Hindlimb muscle (tissue), 1 donor: ENCODE data around the gene SAMD9. TPM values are rescaled to one million over a fixed set of nuclear protein-coding genes. Genes with fewer than 3 reads are reported as not detected.
"Not testable (repeated sequence)": the region's sequence is repeated elsewhere in the genome, so short reads cannot be mapped to it uniquely, and the experiment has no call there.

Experiments used
- DNase-seq: peaks from one replicate; pipeline ENCODE4 v3.0.0-alpha.2; 2013
- polyA plus RNA-seq: library from polyadenylated mRNA; unstranded; fragments of 120-200 nt; gene quantifications from one replicate; pipeline ENCODE4 v1.2.1, GENCODE V29; 2013; ENCODE audit not compliant: insufficient read length

The SAMD9 gene
- polyA plus RNA-seq, 1 donor: 2.9 TPM

DNA sequence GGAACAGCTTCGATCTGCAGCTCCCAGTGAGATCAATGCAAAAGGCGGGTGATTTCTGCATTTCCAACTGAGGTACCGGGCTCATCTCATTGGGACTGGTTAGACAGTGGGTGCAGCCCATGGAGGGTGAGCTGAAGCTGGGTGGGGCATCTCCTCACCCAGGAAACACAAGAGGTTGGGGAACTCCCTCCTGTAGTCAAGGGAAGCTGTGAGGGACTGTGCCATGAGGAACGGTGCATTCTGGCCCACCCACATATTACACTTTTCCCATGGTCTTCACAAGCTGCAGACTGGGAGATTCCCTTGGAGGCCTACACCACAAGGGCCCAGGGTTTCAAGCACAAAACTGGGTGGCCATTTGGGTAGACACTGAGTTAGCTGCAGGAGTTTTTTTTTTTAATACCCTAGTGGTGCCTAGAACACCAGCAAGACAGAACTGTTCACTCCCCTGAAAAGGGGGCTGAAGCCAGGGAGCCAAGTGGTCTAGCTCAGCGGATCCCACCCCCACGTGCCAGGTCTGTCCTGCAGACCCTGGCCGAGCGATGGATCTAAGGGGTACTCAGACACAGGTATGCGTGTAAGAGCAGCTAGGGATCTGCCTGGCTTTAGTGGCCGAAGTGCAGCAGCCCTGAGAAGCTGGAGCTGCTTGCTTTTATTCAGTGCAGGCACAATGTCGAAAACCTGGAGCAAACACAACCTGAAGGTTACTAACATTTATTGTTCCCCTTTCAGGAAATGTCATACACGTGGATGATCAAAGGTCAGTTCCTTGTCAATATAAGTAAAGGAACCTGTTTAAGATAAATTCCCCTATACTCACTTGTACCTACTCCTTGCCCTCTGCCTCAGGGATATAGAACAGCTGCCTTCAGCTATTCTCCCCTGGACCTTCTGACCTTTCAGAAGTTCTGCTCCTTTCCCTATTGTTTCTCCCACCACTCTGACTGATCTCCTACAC, 3.1 kb upstream of the SAMD9 start:
- DNase-seq: no peak

DNA sequence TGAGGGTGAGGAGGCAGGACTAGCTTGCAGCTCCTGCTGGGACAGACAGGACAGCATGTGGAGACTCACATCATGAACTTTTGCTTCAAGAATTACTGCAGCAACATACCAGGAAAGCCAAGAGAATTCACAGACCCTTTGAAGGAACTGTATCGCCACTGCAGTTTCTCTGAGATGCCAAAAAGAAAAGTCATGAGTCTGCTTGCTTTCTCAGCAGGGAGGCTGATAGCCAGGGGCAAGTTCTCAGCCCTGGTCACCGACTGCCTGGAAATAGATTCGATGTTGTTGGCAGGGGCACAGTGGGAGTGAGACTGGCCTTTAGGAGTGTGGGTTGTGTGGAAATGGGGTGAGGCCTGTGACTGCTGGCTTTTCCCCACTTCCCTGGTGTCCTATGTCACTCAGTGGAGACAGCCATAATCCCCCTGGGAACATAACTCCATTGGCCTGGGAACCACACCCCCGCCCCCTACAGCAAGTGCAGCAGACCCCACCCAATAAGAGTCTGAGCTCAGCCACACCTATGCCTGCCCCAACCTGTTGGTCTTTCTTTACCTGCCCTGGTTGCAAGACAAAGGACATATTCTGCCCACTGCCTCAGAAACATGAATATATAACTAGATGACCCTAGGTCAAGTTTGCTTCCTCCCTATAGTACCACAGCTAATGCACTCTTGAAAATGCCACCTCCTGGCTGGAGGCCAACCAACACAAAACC, 1.6 kb upstream of the SAMD9 start:
- no peak for DNase-seq

DNA sequence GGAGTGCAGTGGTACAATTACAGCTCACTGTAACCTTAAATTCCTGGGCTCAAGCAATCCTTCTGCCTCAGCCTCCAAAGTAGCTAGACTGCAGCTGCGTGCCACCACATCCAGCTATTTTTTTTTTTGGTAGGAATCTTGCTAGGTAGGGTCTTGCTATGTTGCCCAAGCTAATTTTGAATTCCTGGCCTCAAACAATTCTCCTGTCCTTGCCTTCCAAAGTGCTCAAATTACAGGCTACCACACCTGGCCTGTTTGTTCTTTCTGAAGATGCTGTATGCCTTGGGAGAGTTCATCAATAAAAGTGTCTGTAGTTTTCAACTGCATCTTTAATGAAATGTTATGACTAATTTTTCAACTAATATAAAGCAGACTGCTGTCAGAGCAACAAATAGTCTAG, 452 bp downstream of the SAMD9 start:
- DNase-seq: peak; percentile 8

DNA sequence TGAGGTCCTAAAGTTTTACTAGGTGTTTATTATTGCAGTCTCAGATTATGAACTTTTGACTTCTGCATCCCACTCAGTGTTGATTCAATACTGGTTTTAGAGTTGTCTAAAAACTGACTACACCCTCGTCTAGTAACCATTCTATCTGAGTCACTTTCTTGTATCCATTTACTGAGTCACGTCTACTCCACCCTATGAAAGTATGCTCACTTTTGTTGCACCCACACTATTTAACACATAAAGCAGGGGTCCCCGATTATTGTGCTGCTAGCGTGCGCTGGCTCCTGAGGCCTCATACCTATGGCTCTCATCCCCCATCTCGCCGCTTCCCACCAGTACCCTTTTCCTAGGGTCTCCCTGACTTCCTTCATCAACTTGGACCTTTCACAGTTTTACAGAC, 2.0 kb downstream of the SAMD9 start:
- DNase-seq: no peak

DNA sequence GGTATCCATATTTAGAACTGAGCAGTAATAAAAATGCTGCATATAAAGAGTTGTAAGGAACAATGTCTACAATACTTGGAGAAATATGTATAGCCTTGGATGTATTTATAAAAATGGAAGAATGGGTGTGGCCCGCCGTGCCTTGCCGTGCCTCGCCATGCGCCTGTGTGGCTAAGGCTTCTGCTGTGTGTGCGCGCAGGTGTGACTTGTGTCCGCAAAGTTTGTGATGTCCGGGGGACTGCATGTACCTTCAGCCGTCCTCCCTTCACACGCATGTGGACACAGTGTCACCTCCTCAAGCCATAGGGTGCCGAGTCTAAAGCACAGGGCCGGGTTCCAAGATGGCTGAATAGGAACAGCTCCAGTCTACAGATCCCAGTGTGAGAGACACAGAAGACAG, 9.8 kb downstream of the SAMD9 start:
- no peak for DNase-seq

DNA sequence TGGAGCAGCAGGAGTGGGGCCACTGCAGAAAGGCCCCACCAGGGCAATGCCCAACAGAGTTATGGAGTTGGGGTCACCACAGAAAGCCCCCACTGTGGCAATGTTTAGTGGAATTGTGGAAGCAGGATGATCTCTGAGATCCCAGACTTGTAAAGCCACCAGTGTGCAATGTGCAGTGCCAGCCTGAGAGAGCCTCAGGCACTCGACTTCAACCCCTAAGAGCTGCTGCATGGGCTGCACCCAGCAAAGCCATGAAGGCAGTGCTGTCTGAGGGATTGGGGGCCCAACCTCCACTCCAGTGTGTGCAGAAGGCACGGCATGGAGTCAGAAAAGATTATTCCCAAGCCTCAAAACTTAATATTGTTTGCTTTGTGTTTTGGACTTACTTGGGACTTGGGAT, 20.4 kb downstream of the SAMD9 start:
- no peak for DNase-seq

DNA sequence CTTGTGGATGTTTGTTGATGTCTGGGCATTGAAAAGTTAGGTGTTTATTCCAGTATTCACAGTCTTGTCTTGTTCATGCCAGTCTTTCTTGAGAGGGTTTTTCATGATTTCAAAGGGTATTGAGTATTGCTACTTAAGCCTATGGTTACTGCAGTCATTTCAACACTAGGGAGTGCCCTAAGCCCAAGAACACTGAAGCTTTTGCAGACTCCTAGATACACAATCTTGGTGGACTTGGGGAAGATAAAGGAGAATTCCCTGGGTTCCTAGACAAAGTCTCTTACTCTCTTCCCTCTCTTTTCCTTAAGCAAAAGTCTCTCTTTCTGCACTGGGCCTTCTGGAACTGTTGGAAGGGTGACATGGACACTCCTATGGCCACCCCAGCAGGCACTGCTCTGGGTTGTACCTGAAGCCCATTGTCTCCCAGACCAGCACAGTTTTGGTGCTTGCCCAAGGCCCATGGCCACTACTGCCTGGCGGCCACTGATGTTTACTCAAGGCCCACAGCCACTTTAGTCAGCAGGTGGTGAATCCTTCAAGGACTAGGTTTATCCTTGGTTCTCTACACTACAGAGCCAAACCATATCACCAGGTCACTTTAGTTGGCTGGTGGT, 24.9 kb downstream of the SAMD9 start:
- DNase-seq: no peak

DNA sequence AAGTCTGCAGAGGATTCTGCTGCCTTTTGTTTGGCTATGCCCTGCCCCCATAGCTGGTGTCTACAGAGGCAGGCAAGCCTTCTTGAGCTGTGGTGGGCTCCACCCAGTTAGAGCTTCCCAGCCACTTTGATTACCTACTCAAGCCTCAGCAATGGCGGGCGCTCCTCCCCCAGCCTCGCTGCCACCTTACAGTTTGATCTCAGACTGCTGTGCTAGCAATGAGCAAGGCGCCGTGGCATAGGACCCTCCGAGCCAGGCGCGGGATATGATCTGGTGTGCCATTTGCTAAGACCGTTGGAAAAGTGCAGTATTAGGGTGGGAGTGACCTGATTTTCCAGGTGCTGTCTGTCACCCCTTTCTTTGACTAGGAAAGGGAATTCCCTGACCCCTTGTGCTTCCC, 44.4 kb downstream of the SAMD9 start:
- DNase-seq: not testable (repeated sequence)

DNA sequence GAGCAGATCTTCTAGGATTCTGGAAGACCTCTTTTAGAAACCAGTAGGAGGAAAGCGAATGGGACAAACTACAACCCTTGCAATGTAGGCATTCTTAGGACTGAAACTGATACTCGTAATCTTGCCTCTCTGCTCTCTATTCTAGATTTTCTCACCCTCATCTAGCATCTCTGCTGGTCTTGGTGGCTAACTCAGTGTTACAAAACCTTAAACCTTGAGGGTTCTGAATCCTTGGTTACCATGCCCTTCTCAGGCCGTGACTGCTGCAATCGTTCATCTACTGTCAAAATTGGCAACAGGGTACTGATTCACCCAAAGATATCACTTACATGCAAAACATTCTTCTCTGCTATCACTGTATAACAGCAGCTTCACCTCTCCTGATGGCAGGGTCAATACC, 55.2 kb downstream of the SAMD9 start:
- no peak for DNase-seq

DNA sequence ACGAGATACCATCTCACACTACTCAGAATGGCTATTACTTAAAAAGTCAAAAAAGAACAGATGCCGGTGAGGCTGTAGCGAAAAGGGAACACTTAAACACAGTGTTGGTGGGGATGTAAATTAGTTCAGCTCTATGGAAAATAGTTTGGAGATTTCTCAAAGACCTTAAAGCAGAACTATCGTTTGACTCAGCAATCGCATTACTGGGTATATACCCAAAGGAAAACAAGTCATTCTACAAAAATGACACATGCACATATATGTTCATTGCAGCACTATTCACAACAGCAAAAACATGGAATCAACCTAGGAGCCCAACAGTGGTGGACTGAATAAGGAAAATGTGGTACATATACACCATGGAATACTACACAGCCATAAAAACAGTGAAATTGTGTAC, 56.9 kb downstream of the SAMD9 start:
- no peak for DNase-seq

DNA sequence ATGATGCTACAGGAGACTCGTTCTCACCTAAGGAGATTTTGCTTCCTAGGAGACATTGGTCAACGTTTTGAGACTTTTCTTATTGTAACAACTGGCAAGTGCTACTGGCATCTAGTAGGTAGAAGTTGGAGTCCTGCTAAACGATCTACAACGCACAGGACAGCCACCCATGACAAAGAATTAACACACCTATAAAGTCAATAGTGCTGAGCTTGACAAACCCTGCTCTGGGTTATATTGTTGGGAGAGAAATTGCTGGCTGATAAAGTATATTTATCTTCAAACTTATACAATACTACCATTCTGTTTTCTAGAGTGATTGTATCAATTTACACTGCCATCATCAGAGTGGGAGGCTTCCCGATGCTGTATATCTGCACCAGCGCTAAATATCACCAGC, 57.8 kb downstream of the SAMD9 start:
- DNase-seq: no peak

DNA sequence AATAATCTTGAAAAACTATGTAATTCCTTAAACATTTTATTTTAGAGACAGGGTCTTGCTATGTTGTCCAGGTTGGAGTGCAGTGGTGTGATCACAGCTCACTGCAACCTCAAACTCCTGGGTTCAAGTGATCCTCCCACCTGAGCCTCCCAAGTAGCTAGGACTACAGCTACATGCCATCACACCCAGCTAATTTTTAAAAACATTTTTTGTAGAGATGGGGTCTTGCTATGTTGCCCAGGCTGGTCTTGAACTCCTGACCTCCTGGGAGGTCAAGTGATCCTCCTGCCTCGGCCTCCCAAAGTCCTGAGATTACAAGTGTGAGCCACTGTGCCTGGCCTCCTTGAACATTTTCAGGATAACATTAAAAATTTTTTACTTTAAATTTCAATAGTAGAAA, 61.2 kb downstream of the SAMD9 start:
- DNase-seq: not testable (repeated sequence)

DNA sequence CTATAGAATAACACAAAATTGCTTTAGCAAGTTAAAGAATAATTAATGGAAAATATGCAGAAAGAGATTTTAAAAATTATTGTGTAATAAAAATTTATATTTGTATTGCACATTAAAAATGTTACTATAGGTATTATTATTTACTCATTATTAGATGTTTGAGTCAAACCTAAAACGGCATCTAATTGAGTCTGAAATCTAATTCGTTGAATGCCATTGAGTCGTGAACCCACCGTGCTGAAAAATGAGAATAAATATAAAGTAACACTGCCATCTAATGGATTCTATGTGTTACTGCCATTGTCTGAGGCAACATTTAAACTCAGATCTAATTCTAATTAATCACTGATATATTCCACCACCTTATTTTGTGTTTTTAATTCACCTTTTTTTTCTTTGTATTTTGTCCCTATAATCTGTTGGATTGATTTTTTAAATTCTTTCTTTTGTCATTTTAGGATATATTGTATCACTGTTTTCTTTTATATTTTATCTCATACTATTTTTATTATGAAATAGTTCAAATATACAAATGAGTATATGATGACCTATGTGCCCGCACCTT, 62.2 kb downstream of the SAMD9 start:
- peak; percentile 21 for DNase-seq

DNA sequence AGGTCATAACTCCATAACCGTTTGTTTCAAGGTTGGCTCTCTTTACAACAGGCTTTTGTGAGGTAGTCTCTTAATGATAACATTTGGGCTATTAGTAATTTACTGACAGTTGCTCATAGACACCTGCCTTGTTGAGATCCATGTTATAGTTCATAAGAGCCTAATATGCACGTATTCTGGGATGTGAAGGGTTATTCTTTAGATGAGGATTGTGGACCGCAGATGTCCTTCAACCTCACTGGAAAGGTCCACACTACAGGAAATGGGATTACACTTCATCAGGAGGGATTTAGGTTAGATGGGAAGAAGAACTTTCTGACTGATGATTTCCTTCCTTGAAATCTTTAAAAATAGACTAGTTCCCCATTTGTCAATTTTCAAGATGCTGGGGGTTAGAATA, 62.8 kb downstream of the SAMD9 start:
- DNase-seq: no peak

DNA sequence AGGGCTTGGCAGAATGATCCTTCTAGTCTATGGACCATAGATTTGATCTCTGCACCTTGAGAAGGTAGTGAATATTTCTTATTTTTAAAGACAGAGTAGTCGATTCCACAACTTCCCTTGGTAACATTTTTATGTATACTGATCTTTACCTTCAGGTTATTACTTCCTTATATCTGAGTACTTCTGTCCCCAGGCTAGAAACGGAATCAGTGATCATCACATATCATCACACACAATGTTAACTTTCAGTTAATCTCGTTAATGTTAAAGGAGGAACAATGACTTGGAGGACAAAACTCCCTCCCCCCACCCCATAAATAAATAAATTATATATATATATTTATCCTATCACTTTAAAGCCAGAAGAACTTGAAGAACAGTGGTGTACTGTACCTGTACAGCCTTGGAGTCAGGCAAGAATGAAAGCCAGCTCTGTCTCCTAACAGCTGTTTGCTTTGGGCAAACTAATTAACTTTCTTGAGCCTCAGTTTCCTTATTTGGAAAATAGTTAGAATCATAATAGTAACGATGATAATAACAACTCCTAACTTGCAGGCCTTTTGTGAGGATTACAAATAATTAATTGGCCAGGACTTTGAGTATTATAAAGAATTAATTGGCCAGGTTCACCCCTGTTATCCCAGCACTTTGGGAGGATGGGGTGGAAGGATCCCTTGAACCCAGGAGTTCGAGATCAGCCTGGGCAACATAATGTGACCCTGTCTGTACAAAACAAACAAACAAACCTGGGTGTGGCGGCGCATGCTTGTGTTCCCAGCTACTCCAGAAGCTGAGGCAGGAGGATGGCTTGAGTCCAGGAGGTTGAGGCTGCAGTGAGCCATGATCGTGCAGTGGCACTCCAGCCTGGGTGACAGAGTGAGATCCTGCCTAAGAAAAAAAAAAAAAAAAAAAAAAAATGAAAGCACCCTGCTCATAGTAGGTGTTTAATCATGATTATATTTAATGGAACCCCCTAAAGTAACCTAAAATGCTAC, 63.5 kb downstream of the SAMD9 start:
- DNase-seq: no peak

DNA sequence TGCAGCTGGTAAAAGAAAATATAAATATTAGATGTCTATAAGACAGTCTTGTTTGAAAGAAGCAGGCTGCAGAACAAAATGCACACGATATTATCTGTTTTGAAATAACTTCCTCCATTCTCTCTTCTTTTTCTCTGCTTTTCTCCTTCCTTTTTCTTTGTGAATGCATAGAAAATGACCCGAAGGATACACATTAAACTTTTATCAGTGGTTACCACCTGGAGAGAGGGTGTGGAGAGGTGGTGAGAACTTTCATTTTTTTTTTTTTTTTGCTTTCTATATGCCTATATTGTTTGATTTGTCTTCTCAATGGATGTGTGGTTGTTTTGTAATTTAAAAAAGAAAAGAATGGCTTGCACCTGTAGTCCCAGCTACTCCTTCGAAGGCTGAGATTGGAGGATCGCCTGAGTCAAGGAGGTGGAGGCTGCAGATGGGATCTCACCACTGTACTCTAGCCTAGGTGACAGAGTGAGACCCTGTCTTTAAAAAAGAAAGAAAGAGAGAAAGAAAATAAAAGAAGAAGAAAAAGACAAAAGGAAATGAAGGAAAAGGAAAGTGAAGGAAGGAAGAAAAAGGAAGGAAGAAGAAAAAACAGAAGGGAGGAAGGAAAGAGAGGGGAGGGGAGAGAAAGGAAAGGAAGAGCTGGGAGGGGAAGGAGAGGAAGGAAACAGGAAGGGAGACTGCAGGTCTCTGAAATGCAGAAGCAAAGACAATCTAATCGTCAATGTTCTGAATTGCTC, 64.4 kb downstream of the SAMD9 start:
- no peak for DNase-seq

DNA sequence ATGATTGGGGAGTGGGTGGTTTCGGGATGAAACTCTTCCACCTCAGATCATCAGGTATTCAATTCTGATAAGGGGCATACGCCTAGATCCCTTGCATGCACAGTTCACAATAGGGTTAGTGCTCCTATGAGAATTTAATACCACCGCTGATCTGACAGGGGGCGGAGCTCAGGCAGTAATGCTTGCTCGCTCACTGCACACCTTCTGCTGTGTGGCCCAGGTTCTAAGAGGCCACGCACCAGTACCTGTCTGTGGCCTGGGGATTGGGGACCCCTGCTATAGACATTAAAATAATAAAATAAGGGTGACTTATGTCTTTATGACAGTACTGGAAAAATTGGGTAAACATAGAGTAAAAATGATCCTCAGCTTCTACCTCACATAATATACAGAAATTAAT, 66.1 kb downstream of the SAMD9 start:
- DNase-seq: no peak
